Bronchial epithelial cell (primary cell): ENCODE measurements around the gene AGTPBP1. TPM values are rescaled to one million over a fixed set of nuclear protein-coding genes. Genes with fewer than 3 reads are reported as not detected.

ENCODE experiments used
- DNase-seq: peaks from one replicate; pipeline ENCODE4 v3.0.0-alpha.2; 2010; ENCODE audit warnings: low read depth
- FAIRE-seq: peaks from 2 replicates; lab custom pipeline; 2011; peaks lifted over from hg19 to GRCh38; lab: Jason Lieb, UNC
- H3K27me3 ChIP-seq: 2 replicates; pipeline ENCODE4 v1.5.1; 2011; ENCODE audit warnings: low read length; ENCODE audit not compliant: control insufficient read depth, insufficient read depth
- H3K36me3 ChIP-seq: 2 replicates; pipeline ENCODE4 v1.5.1; 2011; ENCODE audit warnings: low read length; ENCODE audit not compliant: control insufficient read depth, insufficient read depth
- H3K4me3 ChIP-seq: 2 replicates; pipeline ENCODE4 v1.5.1; 2011; ENCODE audit warnings: mild to moderate bottlenecking, low read depth, low read length, control low read depth
- CTCF ChIP-seq: IDR thresholded peaks from 2 replicates; pipeline ENCODE4 v1.5.1; 2011; ENCODE audit warnings: mild to moderate bottlenecking, moderate library complexity, low read length, control low read depth, inconsistent platforms; ENCODE audit not compliant: insufficient read depth, severe bottlenecking
- total RNA-seq: library from RNA; depleted of rRNA; stranded (reverse); fragments of >200 nt; gene quantifications from 2 replicates; pipeline ENCODE4 v1.2.1, GENCODE V29; 2014

AGTPBP1 gene
- total RNA-seq, 1 donor from 2014 or later, result 24.2 TPM

GRCh38 chr9:85610074-85610860, 131.5 kb downstream of the AGTPBP1 start:
- DNase-seq, result peak; percentile 65
- no peak for FAIRE-seq
- H3K4me3 ChIP-seq, result no peak overlapping the region
- H3K27me3 ChIP-seq, result no peaks in the 10 kb centered on the region
- TF ChIP-seq CTCF, result peak; percentile 59
- no peaks in the 10 kb centered on the region for H3K36me3 ChIP-seq

DNA sequence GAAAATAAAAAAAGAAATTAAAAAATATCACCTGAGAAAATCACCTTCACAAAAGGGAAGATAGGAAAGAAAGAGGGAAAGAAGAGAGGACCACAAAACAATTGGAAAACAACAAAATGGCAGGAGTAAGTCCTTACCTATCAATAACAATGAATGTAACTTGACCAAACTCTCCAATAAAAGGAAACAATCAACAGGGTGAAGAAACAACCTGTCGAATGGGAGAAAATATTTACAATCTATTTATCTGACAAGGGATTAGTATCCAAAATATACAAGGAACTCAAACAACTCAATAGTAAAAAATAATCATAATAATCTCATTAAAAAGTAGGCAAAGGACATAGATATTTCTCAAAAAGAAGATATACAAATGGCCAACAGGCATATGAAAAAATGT, 135.8 kb downstream of the AGTPBP1 start:
- no peak overlapping the region for H3K4me3 ChIP-seq
- no peaks in the 10 kb centered on the region for H3K36me3 ChIP-seq
- FAIRE-seq (no peak), DNase-seq (no peak)
- TF ChIP-seq CTCF, result no peak
- H3K27me3 ChIP-seq, result no peaks in the 10 kb centered on the region

DNA sequence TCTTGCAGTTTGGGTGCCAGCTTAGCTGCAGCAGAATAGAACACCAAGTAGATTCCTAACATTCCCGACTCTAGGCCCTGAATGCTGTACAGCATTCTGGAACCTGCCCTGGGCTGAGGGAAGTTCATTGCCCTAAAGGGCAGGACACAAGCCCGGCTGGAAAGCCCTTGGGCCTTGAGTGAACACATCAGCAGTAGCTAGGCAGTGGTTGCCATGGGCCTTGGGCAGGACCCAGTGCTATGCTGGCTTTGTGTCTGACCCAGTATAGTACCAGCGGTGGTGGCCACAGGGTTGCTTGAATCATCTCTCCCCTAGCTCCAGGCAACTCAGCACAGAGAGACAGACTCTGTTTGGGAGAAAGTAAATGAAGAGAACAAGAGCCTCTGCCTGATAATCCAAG, 137.8 kb downstream of the AGTPBP1 start:
- TF ChIP-seq CTCF, result no peak
- no peak for DNase-seq
- no peaks in the 10 kb centered on the region for H3K36me3 ChIP-seq
- no peaks in the 10 kb centered on the region for H3K27me3 ChIP-seq
- H3K4me3 ChIP-seq, result no peak overlapping the region
- FAIRE-seq, result peak; percentile 23

DNA sequence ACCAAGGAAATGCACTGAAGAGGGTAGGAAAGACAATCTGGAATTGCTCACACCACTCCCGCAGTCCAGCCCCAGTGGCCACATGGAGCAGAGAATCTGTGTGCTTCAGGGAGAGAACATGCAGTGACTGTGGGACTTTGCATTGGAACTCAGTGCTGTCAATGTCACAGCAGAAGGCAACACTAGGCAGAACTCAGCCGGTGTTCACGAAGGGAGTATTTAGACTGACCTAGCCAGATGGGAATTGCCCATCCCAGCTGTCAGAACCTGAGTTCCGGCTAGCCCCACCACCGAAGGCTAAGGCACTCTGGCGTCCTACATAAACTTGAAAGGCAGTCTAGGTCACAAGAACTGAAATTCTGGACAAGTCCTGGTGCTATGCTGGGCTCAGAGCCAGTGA, 139.0 kb downstream of the AGTPBP1 start:
- H3K4me3 ChIP-seq, result no peak overlapping the region
- H3K36me3 ChIP-seq, result no peaks in the 10 kb centered on the region
- H3K27me3 ChIP-seq, result no peaks in the 10 kb centered on the region
- DNase-seq (no peak), FAIRE-seq (peak; percentile 76)
- TF ChIP-seq CTCF, result no peak

DNA sequence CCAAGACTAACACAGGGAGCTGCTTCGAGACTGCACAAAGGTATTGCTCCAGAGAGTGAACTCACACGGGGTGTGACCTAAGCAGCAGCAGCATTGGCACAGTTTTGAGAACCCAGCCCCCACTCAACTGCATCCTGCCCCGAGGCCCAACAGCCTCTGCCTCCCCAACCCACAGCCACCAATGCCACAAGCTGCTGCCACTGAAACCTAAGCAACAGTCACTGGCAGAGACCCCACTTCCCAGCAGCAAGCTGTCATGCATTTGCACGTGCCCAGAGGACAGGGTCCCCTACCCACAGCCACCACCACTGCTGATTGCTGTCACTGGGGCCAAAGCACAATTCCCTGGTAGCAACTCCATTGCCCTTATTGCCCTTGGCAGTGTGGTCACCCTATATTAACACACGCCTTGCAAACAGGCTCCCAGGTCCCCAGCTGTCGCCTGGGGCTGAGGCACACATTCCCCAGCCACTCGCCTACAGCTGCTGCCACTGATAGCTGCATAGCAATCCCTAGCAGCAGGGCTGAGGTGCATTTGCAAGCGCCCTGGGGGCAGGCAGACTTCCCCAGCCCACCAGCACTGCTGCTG, 141.0 kb downstream of the AGTPBP1 start:
- no peaks in the 10 kb centered on the region for H3K27me3 ChIP-seq
- no peak for DNase-seq
- H3K36me3 ChIP-seq, result no peaks in the 10 kb centered on the region
- FAIRE-seq, result no peak
- H3K4me3 ChIP-seq, result no peak overlapping the region
- TF ChIP-seq CTCF, result no peak
